RKO (cell line): ENCODE data around the gene GNPNAT1.
A peak's percentile ranks its signal among the peaks of the same experiment; 100 is the strongest.
"Not testable (repeated sequence)": the region's sequence is repeated elsewhere in the genome, so short reads cannot be mapped to it uniquely, and the experiment has no call there.

Experiments
- DNase-seq: peaks from one replicate; pipeline ENCODE4 v3.0.0-alpha.2; 2016; ENCODE audit warnings: low spot score

The GNPNAT1 gene

DNA sequence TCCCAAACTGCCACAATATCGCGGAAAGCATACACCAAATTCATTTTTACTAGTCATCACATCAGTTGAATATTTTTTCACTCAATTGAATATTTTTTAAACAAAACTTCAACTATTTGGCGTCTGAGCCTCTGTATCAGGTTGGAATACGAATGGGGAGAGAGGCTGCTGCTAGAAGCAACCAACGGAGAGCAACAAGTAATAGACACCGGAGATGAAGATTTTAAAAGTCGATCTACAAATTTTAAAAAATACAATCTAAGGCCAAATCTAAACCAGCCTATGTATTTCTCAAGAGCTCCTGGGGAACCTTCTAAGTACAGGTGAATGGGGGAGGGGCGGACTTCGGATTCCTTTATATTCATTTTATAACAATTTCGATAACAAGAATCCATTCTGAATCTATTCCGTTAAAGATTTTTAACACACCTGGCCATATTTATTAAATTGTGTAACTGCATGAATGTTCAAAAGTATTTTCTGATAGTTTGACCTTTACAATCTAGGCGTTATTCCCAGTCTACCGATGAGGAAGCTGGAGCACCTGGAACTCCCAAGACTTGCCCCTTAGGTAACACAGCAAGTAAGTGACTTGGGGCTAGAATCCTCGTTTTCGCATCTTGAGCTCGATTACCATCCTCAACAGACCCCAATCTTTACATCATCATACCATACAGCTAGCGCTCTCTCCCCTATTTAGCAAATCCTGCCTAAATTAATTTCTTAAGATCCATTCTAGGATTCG, 1.2 kb downstream of the GNPNAT1 start:
- DNase-seq, result peak; percentile 32

GRCh38 chr14:52789118-52789517, 2.3 kb downstream of the GNPNAT1 start:
- no peak for DNase-seq

DNA sequence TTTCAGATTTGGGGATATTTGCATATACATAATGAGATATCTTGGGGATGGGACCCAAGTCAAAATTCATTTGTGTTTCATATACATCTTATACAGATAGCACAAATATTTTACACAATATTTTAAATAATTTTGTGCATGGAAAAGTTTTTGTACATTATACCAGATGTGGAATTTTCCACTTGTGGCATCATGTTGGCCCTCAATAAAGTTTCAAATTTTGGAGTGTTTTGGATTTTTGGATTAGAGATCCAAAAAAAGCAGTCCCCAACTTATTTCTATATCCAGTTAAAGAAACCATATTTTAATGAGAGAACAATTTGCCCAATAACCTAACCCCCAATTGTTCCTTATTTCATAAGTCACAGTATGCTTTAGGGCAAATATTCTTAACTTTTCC, 4.5 kb downstream of the GNPNAT1 start:
- no peak for DNase-seq

- no peak for DNase-seq
Measured at GRCh38 chr14:52783206-52783605, 8.2 kb downstream of the GNPNAT1 start.

DNA sequence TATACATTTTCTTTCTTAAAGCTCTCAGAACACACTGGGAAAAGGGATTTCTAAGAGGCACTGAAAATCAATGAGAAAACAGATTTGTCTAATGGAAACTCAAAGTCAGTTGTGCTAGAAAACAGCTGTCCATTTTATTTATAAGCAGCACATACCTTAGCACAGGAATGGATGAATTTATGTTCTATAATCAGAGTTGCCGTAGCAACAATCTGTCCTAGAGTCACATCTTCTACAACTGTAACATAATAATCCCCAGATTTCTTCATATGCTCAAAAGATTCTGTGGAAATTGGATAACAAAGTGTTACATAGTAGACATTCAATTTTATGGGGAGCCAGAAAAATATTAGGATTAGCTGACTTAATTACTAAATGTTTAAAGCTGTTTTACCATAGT, 9.8 kb downstream of the GNPNAT1 start:
- no peak for DNase-seq

- DNase-seq, result no peak
Measured at GRCh38 chr14:52780893-52781292, 10.5 kb downstream of the GNPNAT1 start.

DNA sequence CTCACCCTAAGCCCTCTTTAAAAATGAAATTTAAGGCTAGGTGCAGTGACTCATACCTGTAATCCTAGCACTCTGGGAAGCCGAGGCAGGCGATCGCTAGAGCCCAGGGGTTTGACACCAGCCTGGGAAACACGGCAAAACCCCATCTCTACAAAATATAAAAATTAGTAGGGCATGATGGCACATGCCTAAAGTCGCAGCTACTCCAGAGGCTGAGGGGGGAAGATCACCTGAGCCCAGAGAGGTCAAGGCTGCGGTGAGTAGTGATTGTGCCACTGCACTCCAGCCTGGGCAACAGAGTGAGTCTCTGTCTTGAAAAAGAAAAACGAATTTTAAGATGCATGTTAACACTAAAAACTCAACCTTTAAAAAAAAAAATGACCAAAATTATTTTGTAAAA, 12.7 kb downstream of the GNPNAT1 start:
- no peak for DNase-seq

DNA sequence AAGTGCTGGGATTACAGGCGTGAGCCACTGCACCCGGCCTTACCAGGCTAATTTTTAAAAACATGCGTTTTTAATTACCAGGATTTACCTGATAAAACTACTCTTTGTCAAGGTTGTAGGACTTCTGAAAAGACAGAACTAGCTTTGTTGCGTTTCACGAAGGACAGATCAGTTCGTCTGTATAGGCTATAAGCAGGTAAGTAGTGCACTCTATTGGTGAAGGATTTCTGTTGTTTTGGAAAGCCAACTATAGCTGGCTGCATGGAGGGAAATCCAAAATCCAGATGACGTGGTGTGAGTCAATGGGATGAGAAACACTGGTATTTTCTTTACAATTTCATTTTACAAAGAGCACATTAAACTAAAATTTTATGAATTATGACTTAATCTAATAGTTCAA, 14.6 kb downstream of the GNPNAT1 start:
- DNase-seq, result no peak

GRCh38 chr14:52769887-52770286, 21.5 kb downstream of the GNPNAT1 start:
- DNase-seq, result peak; percentile 29

DNA sequence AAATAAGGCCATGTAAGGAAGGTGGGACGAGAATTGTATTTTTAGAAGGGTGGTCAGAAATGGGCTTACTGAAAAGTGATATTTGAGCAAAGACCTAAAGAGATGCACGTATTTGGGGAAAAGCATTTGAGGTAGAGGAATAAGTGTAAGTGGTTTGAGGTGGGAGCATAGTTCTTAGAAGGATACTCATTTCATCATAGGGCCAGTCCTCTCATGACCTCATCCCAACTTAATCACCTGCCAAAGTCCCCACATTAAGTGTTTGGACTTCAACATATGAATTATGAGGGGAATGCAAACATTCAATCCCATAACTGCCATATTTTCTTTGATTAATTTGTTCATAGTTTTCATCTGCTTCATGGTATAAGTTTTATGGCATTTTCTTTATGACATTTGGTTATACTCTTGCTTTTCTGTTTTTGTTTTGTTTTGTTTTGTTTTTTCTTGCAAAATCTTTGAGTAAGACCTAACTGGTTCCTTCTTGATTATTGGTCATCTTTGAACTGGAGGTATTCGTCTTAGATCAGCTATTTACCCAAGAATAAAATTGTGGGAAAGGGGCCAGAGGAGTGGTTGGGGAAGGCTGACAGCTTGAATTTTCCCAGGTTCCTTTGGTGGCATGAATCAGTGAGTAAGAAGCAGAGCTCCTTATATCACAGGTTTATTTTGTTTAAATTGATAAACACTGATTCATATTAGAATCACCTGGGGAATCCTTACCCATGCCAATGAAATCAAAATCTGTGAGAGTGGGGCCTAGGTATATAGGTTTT, 24.2 kb downstream of the GNPNAT1 start:
- no peak for DNase-seq

- DNase-seq, result not testable (repeated sequence)
Measured at GRCh38 chr14:52762923-52763322, 28.5 kb downstream of the GNPNAT1 start.

GRCh38 chr14:52759145-52759544, 32.3 kb downstream of the GNPNAT1 start:
- DNase-seq, result no peak

GRCh38 chr14:52755607-52756316, 35.6 kb downstream of the GNPNAT1 start:
- DNase-seq, result no peak

DNA sequence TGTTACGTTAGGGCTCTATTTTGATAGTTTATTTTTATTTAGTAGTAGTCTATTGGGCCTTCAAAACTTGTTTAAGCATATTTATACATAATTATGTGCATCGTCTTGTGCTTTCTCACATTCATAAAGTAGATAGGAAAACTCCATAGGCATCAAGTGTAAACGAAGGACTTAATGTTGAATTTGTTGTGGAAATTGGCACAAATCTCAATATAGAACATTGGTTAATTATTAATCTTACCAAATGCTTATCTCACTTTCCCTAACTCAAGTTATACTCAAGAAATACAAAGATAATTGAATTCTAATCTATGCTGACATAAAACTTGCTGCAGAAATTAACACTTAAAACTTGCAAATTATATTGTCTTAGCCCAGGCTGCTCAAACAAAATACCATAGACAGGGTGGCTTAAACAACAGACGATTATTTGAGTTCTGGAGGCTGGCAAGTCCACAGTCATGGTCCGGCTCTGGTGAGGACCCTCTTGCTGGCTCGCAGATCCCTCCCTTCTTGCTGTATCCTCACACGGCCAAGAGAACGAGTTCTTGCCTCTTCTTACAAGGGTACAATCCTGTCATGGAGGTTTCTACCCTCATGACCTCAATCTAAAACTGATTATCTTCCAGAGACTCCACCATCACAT, 42.6 kb downstream of the GNPNAT1 start:
- DNase-seq, result no peak

GRCh38 chr14:52741865-52742264, 49.5 kb downstream of the GNPNAT1 start:
- no peak for DNase-seq

GRCh38 chr14:52740751-52741150, 50.7 kb downstream of the GNPNAT1 start:
- no peak for DNase-seq

DNA sequence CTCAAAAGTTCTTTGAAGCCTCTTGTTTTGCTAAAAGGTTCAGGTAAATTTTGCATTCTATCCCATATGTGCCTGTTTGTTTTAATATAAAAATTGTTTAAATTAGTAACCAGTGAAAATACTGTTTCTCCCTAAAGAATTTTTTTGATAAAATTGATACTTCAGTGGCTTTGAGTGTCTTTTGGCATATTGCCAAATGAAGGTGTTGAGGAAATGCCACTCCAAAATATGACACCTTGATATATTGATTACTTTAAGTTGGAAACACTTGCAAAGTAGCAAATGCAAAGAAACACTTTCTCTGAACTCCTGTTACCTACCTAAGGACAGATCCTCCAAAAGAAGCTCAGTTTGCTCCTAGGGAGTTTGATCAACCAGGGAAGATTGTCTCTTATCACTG, 53.0 kb downstream of the GNPNAT1 start:
- no peak for DNase-seq

DNA sequence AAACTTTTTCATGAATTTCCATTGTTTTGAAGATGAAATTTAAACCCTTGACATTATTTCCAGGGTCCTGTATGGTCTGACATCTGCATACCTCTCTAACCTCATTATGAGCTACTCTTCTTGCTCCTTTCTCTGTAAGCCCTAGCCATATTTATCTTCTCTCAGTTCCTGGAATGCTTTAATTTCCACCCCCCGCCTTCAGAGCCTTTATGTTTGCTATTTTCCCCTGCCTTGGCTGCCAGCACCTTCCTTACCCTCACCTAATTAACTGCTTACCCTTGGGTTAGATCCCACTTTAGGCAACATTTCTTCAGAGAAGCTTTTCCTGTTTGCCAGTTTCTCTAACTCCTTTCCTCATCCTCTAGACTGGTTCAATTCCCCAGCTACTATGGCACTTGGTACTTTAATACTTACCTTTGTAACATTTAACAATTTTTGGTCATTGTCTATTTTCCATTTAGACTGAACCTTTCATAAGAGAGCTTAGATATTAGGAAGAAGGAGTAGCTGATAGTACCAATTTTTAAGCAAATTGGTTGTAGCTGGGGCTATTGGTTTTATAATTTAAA, 55.4 kb downstream of the GNPNAT1 start:
- DNase-seq, result no peak

DNA sequence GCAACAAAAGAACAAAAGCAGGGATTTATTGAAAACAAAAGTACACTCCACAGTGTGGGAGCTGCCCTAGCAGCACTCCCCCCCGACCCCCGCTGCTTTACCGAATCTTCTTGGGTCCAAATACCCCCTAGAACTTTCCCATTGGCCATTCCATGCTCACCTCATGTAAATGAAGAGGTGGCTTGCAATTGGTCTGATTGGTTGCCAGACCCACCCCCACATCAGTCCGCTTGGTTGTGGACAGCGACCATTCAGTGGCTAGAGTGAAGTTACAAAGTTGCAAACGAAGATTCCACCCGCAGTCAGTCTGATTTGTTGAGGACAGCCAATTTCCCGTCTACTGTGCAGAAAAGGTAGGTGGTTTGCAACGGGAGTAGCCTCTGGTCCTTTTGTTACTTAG, 57.6 kb downstream of the GNPNAT1 start:
- no peak for DNase-seq

- DNase-seq, result peak; percentile 44
Measured at GRCh38 chr14:52730709-52731111, 60.7 kb downstream of the GNPNAT1 start.

DNA sequence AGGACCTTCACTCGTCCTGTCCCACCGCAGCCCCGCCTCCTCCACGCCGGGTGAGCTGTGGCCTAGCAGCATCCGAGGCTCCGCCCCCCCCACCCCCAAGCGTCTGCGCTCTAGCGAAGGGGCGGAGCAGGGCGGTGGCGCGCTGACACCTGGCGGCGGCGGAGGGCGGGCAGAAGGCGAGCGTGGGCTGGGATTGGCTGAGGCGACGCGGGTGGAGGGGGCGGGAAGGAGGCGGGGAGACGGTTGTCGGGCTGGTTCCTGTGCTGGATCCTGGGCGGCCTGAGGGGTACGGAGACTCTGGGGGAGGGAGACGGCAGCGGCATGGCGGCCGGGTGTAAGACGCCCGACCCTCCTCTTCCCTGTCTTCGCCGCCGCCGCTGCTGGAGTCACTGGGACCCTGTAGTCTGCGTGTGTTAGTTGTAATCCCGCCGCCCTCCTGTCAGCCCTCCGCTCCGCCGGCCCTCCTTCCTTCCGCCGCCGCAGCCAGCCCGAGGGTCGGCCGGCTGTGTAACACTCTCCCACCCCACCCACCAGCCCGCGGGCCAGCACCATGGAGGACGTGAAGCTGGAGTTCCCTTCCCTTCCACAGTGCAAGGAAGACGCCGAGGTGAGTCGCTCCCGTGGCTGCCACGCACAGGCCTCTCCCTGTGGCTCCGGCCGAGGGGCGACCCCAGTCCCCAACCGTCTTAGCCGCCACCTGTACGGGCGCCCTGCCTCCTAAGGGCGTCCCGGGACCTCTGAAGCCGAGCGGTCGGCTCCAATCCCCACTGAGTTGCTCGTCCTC, 61.3 kb downstream of the GNPNAT1 start, which contains the start of gene STYX:
TSS of gene STYX (plus strand) at position 242 of the 784 bp plus-strand sequence. CDS start at position 551, 309 bp downstream.
- peak; percentile 97 for DNase-seq
